Hepatocyte (in vitro differentiated cells): ENCODE measurements around the gene LRRC41. TPM values are rescaled to one million over a fixed set of nuclear protein-coding genes. Genes with fewer than 3 reads are reported as not detected.
A peak's percentile ranks its signal among the peaks of the same experiment; 100 is the strongest.

Source experiments
- DNase-seq: peaks from one replicate; pipeline ENCODE4 v3.0.0-alpha.2; 2016; ENCODE audit warnings: low spot score
- H2AFZ ChIP-seq: fragments of 200-600 bp; sonication (generic); 2 replicates; pipeline ENCODE4 v1.6.0; 2016; ENCODE audit warnings: antibody characterized with exemption, mild to moderate bottlenecking
- H3K27ac ChIP-seq: fragments of 200-600 bp; sonication (generic); 2 replicates; pipeline ENCODE4 v1.5.1; 2016; ENCODE audit warnings: mild to moderate bottlenecking
- H3K27me3 ChIP-seq: fragments of 200-600 bp; sonication (generic); 2 replicates; pipeline ENCODE4 v1.6.1; 2016
- H3K36me3 ChIP-seq: fragments of 200-600 bp; sonication (generic); replicated peaks from 2 replicates; pipeline ENCODE4 v1.5.1; 2016; ENCODE audit warnings: low read depth; ENCODE audit not compliant: insufficient read depth
- H3K4me1 ChIP-seq: fragments of 200-600 bp; sonication (generic); 2 replicates; pipeline ENCODE4 v1.5.1; 2016; ENCODE audit warnings: mild to moderate bottlenecking, moderate library complexity; ENCODE audit not compliant: insufficient read depth
- H3K4me2 ChIP-seq: fragments of 200-600 bp; sonication (generic); 2 replicates; pipeline ENCODE4 v1.6.0; 2016
- H3K4me3 ChIP-seq: fragments of 200-600 bp; sonication (generic); 2 replicates; pipeline ENCODE4 v1.5.1; 2016; ENCODE audit warnings: mild to moderate bottlenecking
- H3K79me2 ChIP-seq: fragments of 200-600 bp; sonication (generic); 2 replicates; pipeline ENCODE4 v1.6.0; 2017; ENCODE audit warnings: mild to moderate bottlenecking
- H3K9me2 ChIP-seq: fragments of 200-600 bp; sonication (generic); replicated peaks from 2 replicates; pipeline ENCODE4 v1.6.0; 2017; ENCODE audit warnings: mild to moderate bottlenecking; ENCODE audit not compliant: insufficient read depth
- H3K9me3 ChIP-seq: fragments of 200-600 bp; sonication (generic); 2 replicates; pipeline ENCODE4 v1.5.1; 2016; ENCODE audit warnings: low read depth, mild to moderate bottlenecking
- H4K20me1 ChIP-seq: fragments of 200-600 bp; sonication (generic); 2 replicates; pipeline ENCODE4 v1.6.0; 2016; ENCODE audit warnings: mild to moderate bottlenecking; ENCODE audit not compliant: insufficient read depth, poor library complexity, severe bottlenecking
- CTCF ChIP-seq: fragments of 200-600 bp; sonication (generic); IDR thresholded peaks from 2 replicates; pipeline ENCODE4 v1.5.1; 2016; ENCODE audit warnings: antibody characterized with exemption, mild to moderate bottlenecking; ENCODE audit not compliant: poor library complexity
- EZH2 ChIP-seq: fragments of 200-600 bp; sonication (generic); IDR thresholded peaks from 2 replicates; pipeline ENCODE4 v1.6.1; 2016; ENCODE audit warnings: antibody characterized with exemption, mild to moderate bottlenecking, borderline replicate concordance
- EZH2phosphoT487 ChIP-seq: fragments of 200-600 bp; sonication (generic); IDR thresholded peaks from one replicate; pipeline ENCODE4 v1.6.1; 2018; ENCODE audit warnings: antibody characterized with exemption, mild to moderate bottlenecking, low read depth, moderate library complexity; ENCODE audit not compliant: unreplicated experiment, severe bottlenecking
- WGBS: methylation state at CpG from one replicate; pipeline ENCODE4 v1.1.6; 2016; ENCODE audit warnings: low lambda C conversion rate; ENCODE audit errors: missing lambda C conversion rate; 5-methylcytosine and 5-hydroxymethylcytosine counted together
- polyA plus RNA-seq: library from polyadenylated mRNA; unstranded; fragments of >200 nt; fragmentation: Nextera tagmentation; extraction: Ambion mirVana; gene quantifications from 2 replicates; pipeline ENCODE4 v1.2.1, GENCODE V29; 2016
- total RNA-seq: library from RNA; depleted of rRNA; stranded (reverse); fragments of >200 nt; gene quantifications from 2 replicates; pipeline ENCODE4 v1.2.3, GENCODE V29; 2014

Gene LRRC41
- total and polyA plus RNA-seq, 2 experiments from 2014 or later, result 104 to 123 TPM

- peaks cover 2% of the 10 kb centered on the region for H3K4me1 ChIP-seq
- no peaks in the 10 kb centered on the region for H4K20me1 ChIP-seq
- no peak overlapping the region for H3K4me3 ChIP-seq
- no peak overlapping the region for H3K27ac ChIP-seq
- 92% methylated on average over 3 of the region's 3 CpGs for WGBS
- no peaks in the 10 kb centered on the region for H3K9me3 ChIP-seq
- H2AFZ ChIP-seq, result no peak overlapping the region
- H3K79me2 ChIP-seq, result peaks cover 27% of the 10 kb centered on the region
- H3K36me3 ChIP-seq, result no peaks in the 10 kb centered on the region
- no peaks in the 10 kb centered on the region for H3K27me3 ChIP-seq
- DNase-seq, result no peak
- TF ChIP-seq EZH2phosphoT487, result no peak
- no peak for TF ChIP-seq CTCF
- no peak for TF ChIP-seq EZH2
- no peak overlapping the region for H3K4me2 ChIP-seq
- no peaks in the 10 kb centered on the region for H3K9me2 ChIP-seq
These were observed 41.1 kb upstream of the LRRC41 start for GRCh38 chr1:46344481-46344880.

GRCh38 chr1:46343705-46344104 is 40.3 kb upstream of the LRRC41 start:
- TF ChIP-seq EZH2phosphoT487 (no peak), EZH2 (no peak), CTCF (no peak)
- H3K36me3 ChIP-seq, result no peaks in the 10 kb centered on the region
- H3K9me3 ChIP-seq, result no peaks in the 10 kb centered on the region
- H4K20me1 ChIP-seq, result no peaks in the 10 kb centered on the region
- 99% methylated on average over 4 of the region's 4 CpGs for WGBS
- H3K4me1 ChIP-seq, result peaks cover 9% of the 10 kb centered on the region
- H3K4me2 ChIP-seq, result no peak overlapping the region
- peaks cover 27% of the 10 kb centered on the region for H3K79me2 ChIP-seq
- no peaks in the 10 kb centered on the region for H3K9me2 ChIP-seq
- no peak overlapping the region for H3K27ac ChIP-seq
- H2AFZ ChIP-seq, result no peak overlapping the region
- H3K27me3 ChIP-seq, result no peaks in the 10 kb centered on the region
- no peak for DNase-seq
- no peak overlapping the region for H3K4me3 ChIP-seq

GRCh38 chr1:46343351-46343695 is 39.9 kb upstream of the LRRC41 start:
- peaks cover 27% of the 10 kb centered on the region for H3K79me2 ChIP-seq
- no peak overlapping the region for H2AFZ ChIP-seq
- H3K4me3 ChIP-seq, result no peak overlapping the region
- TF ChIP-seq CTCF (no peak), EZH2 (no peak), EZH2phosphoT487 (no peak)
- H4K20me1 ChIP-seq, result no peaks in the 10 kb centered on the region
- H3K36me3 ChIP-seq, result no peaks in the 10 kb centered on the region
- no peaks in the 10 kb centered on the region for H3K9me2 ChIP-seq
- H3K9me3 ChIP-seq, result no peaks in the 10 kb centered on the region
- H3K27ac ChIP-seq, result no peak overlapping the region
- 97% methylated on average over 4 of the region's 4 CpGs for WGBS
- no peak for DNase-seq
- no peaks in the 10 kb centered on the region for H3K27me3 ChIP-seq
- peaks cover 9% of the 10 kb centered on the region for H3K4me1 ChIP-seq
- no peak overlapping the region for H3K4me2 ChIP-seq

GRCh38 chr1:46342677-46343350 is 39.4 kb upstream of the LRRC41 start:
- H3K27me3 ChIP-seq, result no peaks in the 10 kb centered on the region
- H3K9me3 ChIP-seq, result no peaks in the 10 kb centered on the region
- H3K4me1 ChIP-seq, result peaks cover 9% of the 10 kb centered on the region
- H2AFZ ChIP-seq, result no peak overlapping the region
- no peak overlapping the region for H3K27ac ChIP-seq
- H3K79me2 ChIP-seq, result peaks cover 27% of the 10 kb centered on the region
- H4K20me1 ChIP-seq, result no peaks in the 10 kb centered on the region
- no peaks in the 10 kb centered on the region for H3K36me3 ChIP-seq
- DNase-seq, result no peak
- no peak overlapping the region for H3K4me3 ChIP-seq
- H3K9me2 ChIP-seq, result no peaks in the 10 kb centered on the region
- 93% methylated on average over 8 of the region's 8 CpGs for WGBS
- H3K4me2 ChIP-seq, result peak overlapping the region; percentile 86
- no peak for TF ChIP-seq EZH2phosphoT487
- no peak for TF ChIP-seq CTCF
- no peak for TF ChIP-seq EZH2
